Measurements from ENCODE around the gene ATAD2B.

Gene ATAD2B

GRCh38 chr2:23703037-23703582 is 223.8 kb downstream of the ATAD2B start:
- DNase-seq (ENCODE audit: low read depth, low spot score) = no peak

DNA sequence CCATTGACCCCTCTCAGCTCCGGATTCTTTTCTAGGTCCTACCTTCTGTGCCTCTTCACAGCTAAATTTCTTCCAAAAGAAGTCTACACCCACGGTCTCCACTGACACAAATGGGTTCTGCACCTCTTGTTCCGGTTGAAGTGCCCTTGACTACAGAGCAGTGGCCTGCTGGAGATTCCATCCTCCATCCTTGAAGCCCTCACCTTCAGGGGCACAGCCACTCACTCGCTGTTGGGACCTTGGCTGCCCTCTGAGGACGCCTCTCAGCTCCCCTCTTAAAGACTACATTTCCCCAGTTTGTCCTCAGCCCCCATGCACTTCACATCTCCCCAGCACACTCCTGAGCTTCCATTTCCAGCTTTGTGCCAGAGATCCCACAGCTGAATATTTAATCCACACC is 226.3 kb downstream of the ATAD2B start:
- DNase-seq (ENCODE audit: low read depth, low spot score) = no peak

- DNase-seq (ENCODE audit: low read depth, low spot score) = no peak
Observed at GRCh38 chr2:23699580-23699925, 227.4 kb downstream of the ATAD2B start.

DNA sequence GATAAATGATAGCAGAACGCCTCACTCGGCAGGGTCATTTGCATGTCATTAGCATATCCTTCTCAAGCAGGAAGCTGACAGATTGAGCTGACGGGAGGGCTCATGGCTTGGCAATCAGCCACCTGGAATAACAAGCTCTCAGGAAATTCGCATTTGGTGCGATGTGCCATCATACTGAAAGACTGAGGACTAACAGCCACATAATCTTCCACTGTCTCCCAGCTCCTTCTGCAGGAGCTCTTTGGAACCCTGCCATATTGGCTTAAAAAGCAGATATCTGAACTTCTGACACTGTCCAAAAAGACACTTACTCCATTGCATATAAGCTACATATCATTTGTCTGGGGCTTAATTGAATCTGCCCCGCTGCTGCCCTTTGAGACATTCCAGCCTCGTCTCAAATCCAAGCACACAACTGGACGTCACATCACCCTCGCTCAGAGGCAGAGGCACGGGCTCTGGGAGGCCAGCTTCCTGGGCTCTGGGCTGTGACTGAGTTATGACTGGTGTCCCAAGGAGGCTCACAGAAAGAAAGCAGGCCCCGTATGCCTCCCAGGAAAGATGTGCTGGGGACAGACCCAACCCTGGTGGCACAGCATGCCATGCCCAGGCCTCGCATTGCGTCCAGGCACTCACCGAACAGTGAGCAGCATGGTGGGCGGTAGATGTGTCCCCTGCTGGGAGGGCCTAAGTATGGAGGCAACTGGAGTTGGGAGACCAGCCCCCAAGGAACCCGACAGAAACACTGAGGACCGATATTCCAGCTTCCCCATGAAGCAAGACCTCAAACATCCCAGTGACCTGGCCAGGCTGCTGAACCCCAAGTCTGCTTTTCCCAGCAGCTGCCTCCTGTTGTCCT is 228.0 kb downstream of the ATAD2B start:
- DNase-seq (ENCODE audit: low read depth, low spot score) = no peak

Measured in activated CD4-positive, CD25-positive, alpha-beta regulatory T cell treated with anti-CD3 and anti-CD28 coated beads, Interleukin-2, amount 50 U/mL, for 16 hours (primary cell).